ENCODE data around the gene SPECC1L.

The SPECC1L gene

DNA sequence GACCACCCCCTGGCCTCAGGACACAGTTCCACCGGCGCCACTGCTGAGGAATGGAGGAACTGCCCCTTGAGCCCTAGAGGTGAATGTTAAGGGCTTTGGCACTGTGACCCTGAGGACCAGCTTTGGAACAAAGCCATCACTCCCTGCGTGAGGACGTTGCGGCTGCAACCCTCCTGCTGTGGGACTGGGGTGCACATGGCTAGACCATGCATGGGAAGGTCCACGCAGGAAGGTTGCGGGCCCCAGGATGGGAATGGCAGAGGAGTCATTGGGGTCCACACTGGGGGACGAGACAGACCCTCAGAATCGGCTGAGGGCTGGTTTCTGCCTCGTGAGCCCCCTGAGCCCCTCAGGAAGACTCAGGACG is 150.3 kb downstream of the SPECC1L start:
- TF ChIP-seq TAF1 (IDR thresholded peaks at IDR 0.05; ENCODE audit: low read depth) (no peak), FOXM1 (IDR thresholded peaks at IDR 0.05; ENCODE audit: borderline replicate concordance, low read depth) (no peak), TEAD4 (IDR thresholded peaks at IDR 0.05) (no peak), YY1 (IDR thresholded peaks at IDR 0.05; ENCODE audit: low read depth) (no peak), RAD21 (IDR thresholded peaks at IDR 0.05; ENCODE audit: low read depth) (no peak), EGR1 (IDR thresholded peaks at IDR 0.05) (no peak), CEBPB (IDR thresholded peaks at IDR 0.05) (no peak), NFIC (IDR thresholded peaks at IDR 0.05) (no peak), ZBTB7A (IDR thresholded peaks at IDR 0.05; ENCODE audit: low read depth) (no peak), CREB1 (IDR thresholded peaks at IDR 0.05; ENCODE audit: low read depth) (no peak), EP300 (IDR thresholded peaks at IDR 0.05; ENCODE audit: borderline replicate concordance) (no peak)
- TF ChIP-seq, protein P1, sequence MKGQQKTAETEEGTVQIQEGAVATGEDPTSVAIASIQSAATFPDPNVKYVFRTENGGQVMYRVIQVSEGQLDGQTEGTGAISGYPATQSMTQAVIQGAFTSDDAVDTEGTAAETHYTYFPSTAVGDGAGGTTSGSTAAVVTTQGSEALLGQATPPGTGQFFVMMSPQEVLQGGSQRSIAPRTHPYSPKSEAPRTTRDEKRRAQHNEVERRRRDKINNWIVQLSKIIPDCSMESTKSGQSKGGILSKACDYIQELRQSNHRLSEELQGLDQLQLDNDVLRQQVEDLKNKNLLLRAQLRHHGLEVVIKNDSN (IDR thresholded peaks at IDR 0.05) = no peak
- TF ChIP-seq, protein P2, sequence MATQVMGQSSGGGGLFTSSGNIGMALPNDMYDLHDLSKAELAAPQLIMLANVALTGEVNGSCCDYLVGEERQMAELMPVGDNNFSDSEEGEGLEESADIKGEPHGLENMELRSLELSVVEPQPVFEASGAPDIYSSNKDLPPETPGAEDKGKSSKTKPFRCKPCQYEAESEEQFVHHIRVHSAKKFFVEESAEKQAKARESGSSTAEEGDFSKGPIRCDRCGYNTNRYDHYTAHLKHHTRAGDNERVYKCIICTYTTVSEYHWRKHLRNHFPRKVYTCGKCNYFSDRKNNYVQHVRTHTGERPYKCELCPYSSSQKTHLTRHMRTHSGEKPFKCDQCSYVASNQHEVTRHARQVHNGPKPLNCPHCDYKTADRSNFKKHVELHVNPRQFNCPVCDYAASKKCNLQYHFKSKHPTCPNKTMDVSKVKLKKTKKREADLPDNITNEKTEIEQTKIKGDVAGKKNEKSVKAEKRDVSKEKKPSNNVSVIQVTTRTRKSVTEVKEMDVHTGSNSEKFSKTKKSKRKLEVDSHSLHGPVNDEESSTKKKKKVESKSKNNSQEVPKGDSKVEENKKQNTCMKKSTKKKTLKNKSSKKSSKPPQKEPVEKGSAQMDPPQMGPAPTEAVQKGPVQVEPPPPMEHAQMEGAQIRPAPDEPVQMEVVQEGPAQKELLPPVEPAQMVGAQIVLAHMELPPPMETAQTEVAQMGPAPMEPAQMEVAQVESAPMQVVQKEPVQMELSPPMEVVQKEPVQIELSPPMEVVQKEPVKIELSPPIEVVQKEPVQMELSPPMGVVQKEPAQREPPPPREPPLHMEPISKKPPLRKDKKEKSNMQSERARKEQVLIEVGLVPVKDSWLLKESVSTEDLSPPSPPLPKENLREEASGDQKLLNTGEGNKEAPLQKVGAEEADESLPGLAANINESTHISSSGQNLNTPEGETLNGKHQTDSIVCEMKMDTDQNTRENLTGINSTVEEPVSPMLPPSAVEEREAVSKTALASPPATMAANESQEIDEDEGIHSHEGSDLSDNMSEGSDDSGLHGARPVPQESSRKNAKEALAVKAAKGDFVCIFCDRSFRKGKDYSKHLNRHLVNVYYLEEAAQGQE (IDR thresholded peaks at IDR 0.05; ENCODE audit: low read depth) = no peak
- TF ChIP-seq, protein P3, sequence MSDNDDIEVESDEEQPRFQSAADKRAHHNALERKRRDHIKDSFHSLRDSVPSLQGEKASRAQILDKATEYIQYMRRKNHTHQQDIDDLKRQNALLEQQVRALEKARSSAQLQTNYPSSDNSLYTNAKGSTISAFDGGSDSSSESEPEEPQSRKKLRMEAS (IDR thresholded peaks at IDR 0.05) = no peak

DNA sequence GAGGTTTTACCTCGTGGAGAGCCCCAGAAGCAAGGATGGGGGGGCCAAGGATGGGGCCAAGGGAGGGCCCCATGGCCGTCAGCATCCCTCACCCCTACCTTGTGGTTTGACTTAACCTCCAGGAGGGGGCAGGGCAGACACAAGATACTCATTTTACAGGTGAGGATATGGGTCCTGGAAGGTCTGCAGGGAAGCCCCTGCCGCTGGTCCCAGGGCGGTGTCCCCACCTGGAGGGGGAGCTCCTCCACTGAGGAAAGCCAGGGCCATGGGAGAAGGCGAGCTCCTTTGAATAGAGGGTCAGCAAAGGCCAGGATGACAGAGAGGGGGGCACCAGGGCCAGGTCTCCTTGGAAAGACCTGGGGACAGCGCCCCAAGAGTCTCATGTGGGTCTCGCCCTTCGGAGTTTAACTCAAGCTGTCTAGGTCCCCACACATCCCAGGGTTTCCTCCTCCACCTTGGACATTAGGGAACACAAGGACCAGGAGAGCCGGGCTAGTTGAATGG is 150.8 kb downstream of the SPECC1L start:
- TF ChIP-seq TAF1 (IDR thresholded peaks at IDR 0.05; ENCODE audit: low read depth) (no peak), RAD21 (IDR thresholded peaks at IDR 0.05; ENCODE audit: low read depth) (peak; percentile 56)

DNA sequence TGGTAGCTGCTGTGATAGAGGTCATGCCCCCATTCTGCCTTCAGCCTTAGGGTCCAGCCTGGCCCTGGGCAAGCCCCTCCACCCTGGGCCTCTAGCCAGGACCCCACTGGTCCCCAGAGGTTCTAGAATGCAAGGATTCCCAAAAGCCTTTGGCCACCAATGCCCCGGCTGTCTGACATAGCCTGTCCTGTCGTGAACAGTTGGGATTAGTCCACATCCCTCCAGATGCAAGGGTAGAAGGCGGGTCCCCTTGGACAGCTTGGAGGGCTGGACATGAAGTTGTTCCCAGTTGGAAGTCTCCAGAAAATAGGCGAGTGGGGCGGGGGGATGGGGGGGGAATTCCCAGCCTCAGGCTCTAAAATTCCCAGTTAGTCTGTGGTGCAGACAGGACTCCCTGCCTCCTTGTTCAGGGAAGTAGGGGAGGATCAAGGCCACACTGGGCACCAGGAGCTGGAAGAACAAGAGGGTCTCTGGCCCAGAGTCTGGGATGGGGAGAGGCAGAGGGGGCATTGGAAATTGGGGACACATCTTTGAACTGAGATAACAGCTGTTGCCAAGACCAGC is 151.6 kb downstream of the SPECC1L start:
- TF ChIP-seq EP300 (IDR thresholded peaks at IDR 0.05; ENCODE audit: borderline replicate concordance) = no peak
- TF ChIP-seq, protein P3 (IDR thresholded peaks at IDR 0.05) = no peak
- TF ChIP-seq TAF1 (IDR thresholded peaks at IDR 0.05; ENCODE audit: low read depth) = no peak
- TF ChIP-seq FOXM1 (IDR thresholded peaks at IDR 0.05; ENCODE audit: borderline replicate concordance, low read depth) = no peak
- TF ChIP-seq TCF12 (IDR thresholded peaks at IDR 0.05; ENCODE audit: low read depth) = no peak
- TF ChIP-seq, protein P1 (IDR thresholded peaks at IDR 0.05) = no peak
- TF ChIP-seq YY1 (IDR thresholded peaks at IDR 0.05; ENCODE audit: low read depth) = no peak
- no peak for TF ChIP-seq NFIC (IDR thresholded peaks at IDR 0.05)
- TF ChIP-seq RAD21 (IDR thresholded peaks at IDR 0.05; ENCODE audit: low read depth) = no peak
- no peak for TF ChIP-seq CEBPB (IDR thresholded peaks at IDR 0.05)
- TF ChIP-seq TEAD4 (IDR thresholded peaks at IDR 0.05) = no peak
- TF ChIP-seq EGR1 (IDR thresholded peaks at IDR 0.05) = no peak
- TF ChIP-seq ZBTB7A (IDR thresholded peaks at IDR 0.05; ENCODE audit: low read depth) = no peak
- TF ChIP-seq, protein P2 (IDR thresholded peaks at IDR 0.05; ENCODE audit: low read depth) = no peak
- no peak for TF ChIP-seq CREB1 (IDR thresholded peaks at IDR 0.05; ENCODE audit: low read depth)

DNA sequence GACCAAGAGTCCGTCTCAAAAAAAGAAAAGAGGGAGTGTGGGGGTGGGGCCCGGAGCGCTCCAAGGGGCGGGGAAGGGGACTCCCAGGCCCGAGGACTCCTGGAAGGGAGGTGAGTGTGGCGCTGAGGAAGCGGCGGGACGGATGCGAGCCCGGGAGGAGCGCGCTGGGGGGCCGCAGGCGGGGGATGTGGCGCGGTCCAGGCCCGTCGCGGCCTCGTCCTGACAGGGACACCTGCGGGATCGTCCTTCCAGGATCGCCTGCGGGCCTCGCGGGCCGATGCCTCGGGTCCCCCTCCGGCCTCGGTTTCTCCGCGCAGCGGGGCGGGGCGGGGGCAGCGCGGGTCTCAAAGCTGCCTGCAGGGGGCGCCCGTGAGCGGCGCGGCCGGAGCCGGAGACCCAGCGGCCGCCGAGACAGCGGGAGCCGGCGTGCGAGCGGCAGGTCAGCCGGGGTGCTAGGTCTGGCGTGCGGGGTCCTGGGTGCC is 152.9 kb downstream of the SPECC1L start:
- TF ChIP-seq CEBPB (IDR thresholded peaks at IDR 0.05) (no peak), TEAD4 (IDR thresholded peaks at IDR 0.05) (no peak), NFIC (IDR thresholded peaks at IDR 0.05) (no peak), RAD21 (IDR thresholded peaks at IDR 0.05; ENCODE audit: low read depth) (peak; percentile 66), EGR1 (IDR thresholded peaks at IDR 0.05) (no peak)
- TF ChIP-seq, protein P1 (IDR thresholded peaks at IDR 0.05) = no peak
- TF ChIP-seq, protein P3 (IDR thresholded peaks at IDR 0.05) = no peak

DNA sequence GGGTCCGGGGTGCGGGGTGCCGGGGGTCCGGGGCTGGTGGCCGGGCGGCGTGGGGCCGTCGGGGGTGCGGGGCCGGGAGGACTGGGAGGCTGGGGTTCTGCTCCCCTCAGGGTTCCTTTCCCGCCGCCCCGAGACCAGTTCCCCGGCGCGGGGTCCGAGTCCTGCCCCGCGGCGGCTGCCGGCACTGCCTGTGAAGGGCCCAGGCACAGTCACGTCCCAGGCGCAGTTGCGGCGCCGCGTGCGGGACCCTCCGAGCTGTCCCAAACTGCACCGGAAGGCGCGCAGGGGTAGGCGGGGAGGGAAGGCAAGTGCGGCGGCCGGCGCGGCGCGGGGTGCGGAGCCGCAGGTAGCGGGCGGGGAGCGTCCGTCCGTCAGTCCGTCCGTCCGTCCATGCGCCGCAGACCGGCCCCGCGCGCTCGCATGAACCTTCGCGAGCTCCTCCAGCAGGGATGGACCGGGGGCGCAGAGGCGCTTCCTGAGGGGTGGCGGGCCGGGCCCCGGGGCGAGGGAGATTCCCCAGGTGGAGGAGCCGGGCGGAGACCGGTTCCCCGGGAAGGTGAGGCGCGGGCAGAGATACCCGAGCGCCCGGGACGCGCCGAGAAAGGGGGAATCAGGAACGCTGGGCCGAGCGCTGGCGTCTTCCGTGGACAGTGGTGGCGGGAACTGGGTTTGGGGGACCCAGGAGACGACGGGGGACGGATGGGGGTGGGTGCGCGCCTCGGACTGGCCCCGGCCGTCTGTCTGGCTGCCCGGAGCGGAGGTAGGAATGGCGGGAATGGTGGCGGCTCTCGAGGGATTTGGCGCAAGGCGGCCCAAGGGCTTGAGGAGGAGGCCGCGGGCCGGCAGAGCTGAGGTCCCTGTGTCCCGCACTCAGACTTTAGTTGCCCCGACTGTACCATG is 153.6 kb downstream of the SPECC1L start:
- no peak for TF ChIP-seq ZBTB7A (IDR thresholded peaks at IDR 0.05; ENCODE audit: low read depth)
